AG04449 (cell line): Measurements from ENCODE around the gene CWC27.
"Not testable (repeated sequence)": the region's sequence is repeated elsewhere in the genome, so short reads cannot be mapped to it uniquely, and the experiment has no call there.

Experiments
- CTCF ChIA-PET: fragments of 350-600 bp; formaldehyde crosslinking; extraction: SDS; loops from one replicate; lab custom pipeline; 2021; ENCODE audit warnings: antibody characterized with exemption; lab: Yijun Ruan, JAX
- POLR2A ChIA-PET: fragments of 400-600, 350-600 bp; formaldehyde crosslinking; extraction: SDS; loops from one replicate; lab custom pipeline; 2020; ENCODE audit warnings: antibody characterized with exemption, inconsistent platforms; lab: Yijun Ruan, JAX
- DNase-seq: peaks from one replicate; pipeline ENCODE4 v3.0.0-alpha.2; 2010; ENCODE audit warnings: low read depth, low spot score
- H3K4me3 ChIP-seq: 2 replicates; pipeline ENCODE4 v1.5.1; 2011; ENCODE audit warnings: low read depth, mild to moderate bottlenecking, control low read depth, low read length
- CTCF ChIP-seq: IDR thresholded peaks from one replicate; pipeline ENCODE4 v1.5.1; 2011; ENCODE audit warnings: mild to moderate bottlenecking, moderate library complexity, low read length, control low read depth, inconsistent platforms; ENCODE audit not compliant: insufficient read depth; ENCODE audit errors: missing control alignments

Gene CWC27

GRCh38 chr5:64883912-64884311 is 115.2 kb downstream of the CWC27 start:
- no peak overlapping the region for H3K4me3 ChIP-seq
- ChIA-PET POLR2A (no interaction called here), CTCF (no interaction called here)
- DNase-seq = no peak
- TF ChIP-seq CTCF = no peak

- no peak for TF ChIP-seq CTCF
- CTCF ChIA-PET = no interaction called here
Observed at GRCh38 chr5:64884541-64884940, 115.8 kb downstream of the CWC27 start.

GRCh38 chr5:64887910-64888309 is 119.2 kb downstream of the CWC27 start:
- ChIA-PET POLR2A (no interaction called here), CTCF (no interaction called here)
- DNase-seq = no peak
- H3K4me3 ChIP-seq = no peak overlapping the region
- TF ChIP-seq CTCF = no peak

More at GRCh38 chr5:64884541-64884940, 115.8 kb downstream of the CWC27 start:
- POLR2A ChIA-PET = no interaction called here
- H3K4me3 ChIP-seq = no peak overlapping the region
- DNase-seq = no peak

- POLR2A ChIA-PET = no interaction called here
- DNase-seq = no peak
- no peak for TF ChIP-seq CTCF
- CTCF ChIA-PET = no interaction called here
- no peak overlapping the region for H3K4me3 ChIP-seq
Observed at GRCh38 chr5:64895748-64896147, 127.0 kb downstream of the CWC27 start.

- no peak for TF ChIP-seq CTCF
- ChIA-PET CTCF (no interaction called here), POLR2A (no interaction called here)
- no peak overlapping the region for H3K4me3 ChIP-seq
- no peak for DNase-seq
Observed at GRCh38 chr5:64899838-64900237, 131.1 kb downstream of the CWC27 start.

GRCh38 chr5:64900618-64901017 is 131.9 kb downstream of the CWC27 start:
- CTCF ChIA-PET = no interaction called here

GRCh38 chr5:64907399-64907798 is 138.7 kb downstream of the CWC27 start:
- DNase-seq, H3K4me3 ChIP-seq, POLR2A ChIA-PET, CTCF ChIA-PET: not testable (repeated sequence)

More at GRCh38 chr5:64900618-64901017, 131.9 kb downstream of the CWC27 start:
- no peak for DNase-seq
- H3K4me3 ChIP-seq = no peak overlapping the region
- TF ChIP-seq CTCF = no peak
- POLR2A ChIA-PET = no interaction called here
